HG03025 (cell line): ENCODE measurements around the gene SLC4A8.
"Not testable (repeated sequence)": the region's sequence is repeated elsewhere in the genome, so short reads cannot be mapped to it uniquely, and the experiment has no call there.

Experiments
- ATAC-seq: cut with Tn5 transposase; IDR thresholded peaks from one replicate; pipeline ENCODE4 v1.9.1; 2021; ENCODE audit warnings: mild to moderate bottlenecking, moderate library complexity; ENCODE audit not compliant: unreplicated experiment, low FRiP score

The SLC4A8 gene

GRCh38 chr12:51421266-51421884 lies 3.3 kb upstream of the SLC4A8 start:
- no peak for ATAC-seq

- no peak for ATAC-seq
These were observed 453 bp upstream of the SLC4A8 start for GRCh38 chr12:51424094-51424661.

- no peak for ATAC-seq
These were observed 3.6 kb downstream of the SLC4A8 start for GRCh38 chr12:51428256-51428655.

- ATAC-seq, result no peak
These were observed 5.1 kb downstream of the SLC4A8 start for GRCh38 chr12:51429700-51430099.

GRCh38 chr12:51430196-51430895 lies 5.7 kb downstream of the SLC4A8 start:
- ATAC-seq, result no peak

- no peak for ATAC-seq
These were observed 8.3 kb downstream of the SLC4A8 start for GRCh38 chr12:51432921-51433320.

- ATAC-seq, result no peak
These were observed 9.7 kb downstream of the SLC4A8 start for GRCh38 chr12:51434305-51434704.

GRCh38 chr12:51437431-51437830 lies 12.8 kb downstream of the SLC4A8 start:
- no peak for ATAC-seq

GRCh38 chr12:51439330-51439729 lies 14.7 kb downstream of the SLC4A8 start:
- ATAC-seq, result no peak

GRCh38 chr12:51441583-51441982 lies 17.0 kb downstream of the SLC4A8 start:
- ATAC-seq, result no peak

- no peak for ATAC-seq
These were observed 17.7 kb downstream of the SLC4A8 start for GRCh38 chr12:51442324-51442723.

GRCh38 chr12:51443573-51443972 lies 18.9 kb downstream of the SLC4A8 start:
- no peak for ATAC-seq

GRCh38 chr12:51448618-51449256 lies 24.1 kb downstream of the SLC4A8 start:
- no peak for ATAC-seq

- ATAC-seq, result no peak
These were observed 25.1 kb downstream of the SLC4A8 start for GRCh38 chr12:51449580-51450246.

GRCh38 chr12:51450333-51450732 lies 25.7 kb downstream of the SLC4A8 start:
- ATAC-seq, result no peak

- no peak for ATAC-seq
These were observed 26.2 kb downstream of the SLC4A8 start for GRCh38 chr12:51450806-51451205.

GRCh38 chr12:51454016-51454415 lies 29.4 kb downstream of the SLC4A8 start:
- ATAC-seq, result not testable (repeated sequence)

- not testable (repeated sequence) for ATAC-seq
These were observed 30.4 kb downstream of the SLC4A8 start for GRCh38 chr12:51455050-51455449.

- no peak for ATAC-seq
These were observed 34.0 kb downstream of the SLC4A8 start for GRCh38 chr12:51458635-51459034.

GRCh38 chr12:51460519-51460918 lies 35.9 kb downstream of the SLC4A8 start:
- ATAC-seq, result no peak

GRCh38 chr12:51465491-51465890 lies 40.9 kb downstream of the SLC4A8 start:
- no peak for ATAC-seq
